Panc1 (cell line): ENCODE measurements around the gene TSSK3. TPM values are rescaled to one million over a fixed set of nuclear protein-coding genes. Genes with fewer than 3 reads are reported as not detected.
A peak's percentile ranks its signal among the peaks of the same experiment; 100 is the strongest.

Experiments used
- ATAC-seq: fragments of 200-7000 bp; cut with Tn5 transposase; 2 replicates; pipeline ENCODE4 v1.9.1; 2020; ENCODE audit warnings: mild to moderate bottlenecking, moderate library complexity
- BruUV-seq: library from RNA; stranded (reverse); fragments of 400-500 nt; replicated peaks from 2 replicates; lab custom pipeline; 2021; lab: Mats Ljungman, UMichigan
- CTCF ChIA-PET: fragments of 300-600 bp; sonication (Branson Sonifier 250); formaldehyde crosslinking; loops from one replicate; lab custom pipeline; 2022; ENCODE audit warnings: antibody characterized with exemption; lab: Charles Lee
- POLR2A ChIA-PET: fragments of 300-600 bp; sonication (Branson Sonifier 250); formaldehyde crosslinking; loops from one replicate; lab custom pipeline; 2022; ENCODE audit warnings: antibody characterized with exemption; lab: Charles Lee
- DNase-seq: peaks from one replicate; pipeline ENCODE4 v3.0.0-alpha.2; 2010; ENCODE audit warnings: low read depth, low spot score
- H3K27ac ChIP-seq: 2 replicates; pipeline ENCODE4 v1.5.1; 2011; ENCODE audit warnings: mild to moderate bottlenecking, low read length, inconsistent platforms
- H3K27me3 ChIP-seq: fragments of 200-500 bp; sonication (Bioruptor generic); 2 replicates; pipeline ENCODE4 v1.6.0; 2014; ENCODE audit warnings: low read length, inconsistent platforms; ENCODE audit not compliant: control insufficient read depth, insufficient read depth
- H3K36me3 ChIP-seq: fragments of 200-500 bp; sonication (Bioruptor generic); 2 replicates; pipeline ENCODE4 v1.5.1; 2014; ENCODE audit warnings: inconsistent platforms, mild to moderate bottlenecking, low read length, moderate library complexity; ENCODE audit not compliant: control insufficient read depth, insufficient read depth
- H3K4me1 ChIP-seq: 2 replicates; pipeline ENCODE4 v1.5.1; 2011; ENCODE audit warnings: inconsistent platforms, mild to moderate bottlenecking, low read length, moderate library complexity; ENCODE audit not compliant: control insufficient read depth, insufficient read depth
- H3K4me3 ChIP-seq, 2 experiments: 2 replicates each; pipeline ENCODE4 v1.5.1; 2011 to 2012; ENCODE audit warnings: low read depth in 2 of 2, low read length in 2 of 2, mild to moderate bottlenecking in 2 of 2, inconsistent platforms in 1 of 2, moderate library complexity in 1 of 2
- H3K9me3 ChIP-seq: fragments of 200-500 bp; sonication (Bioruptor generic); 2 replicates; pipeline ENCODE4 v1.5.1; 2014; ENCODE audit warnings: low read depth, mild to moderate bottlenecking, inconsistent platforms, low read length, moderate library complexity; ENCODE audit not compliant: control insufficient read depth, insufficient read depth
- CTCF ChIP-seq: fragments of 450-650 bp; IDR thresholded peaks from 2 replicates; pipeline ENCODE4 v1.5.1; 2017; ENCODE audit warnings: mild to moderate bottlenecking
- POLR2AphosphoS5 ChIP-seq: IDR thresholded peaks from 2 replicates; pipeline ENCODE4 v1.6.1; 2012; ENCODE audit warnings: mild to moderate bottlenecking, low read depth, low read length, moderate library complexity
- REST ChIP-seq, 2 experiments: IDR thresholded peaks; 2 replicates each; pipeline ENCODE4 v1.6.1; 2011 to 2012; ENCODE audit warnings: low read depth in 2 of 2, control low read depth in 1 of 2, low read length in 1 of 2, mild to moderate bottlenecking in 1 of 2, moderate library complexity in 1 of 2; ENCODE audit not compliant: insufficient read depth in 1 of 2
- SIN3A ChIP-seq: IDR thresholded peaks from 2 replicates; pipeline ENCODE4 v1.6.1; 2012; ENCODE audit warnings: low read depth, mild to moderate bottlenecking, low read length, moderate library complexity, borderline replicate concordance; ENCODE audit not compliant: insufficient read depth
- TCF7L2 ChIP-seq: IDR thresholded peaks from 2 replicates; pipeline ENCODE4 v1.6.1; 2011; ENCODE audit warnings: mild to moderate bottlenecking, low read depth, low read length, inconsistent platforms
- in situ Hi-C: cut with HindIII; loops from 2 replicates; pipeline ENCODE4 v1.10.0; 2016; ENCODE audit warnings: low sequenced_read_pairs, low pct_unique_long_range_greater_than_20kb
- intact Hi-C: fragments of 100-400 bp; cut with micrococcal nuclease; formaldehyde crosslinking; loops from one replicate; pipeline ENCODE4 v1.10.0; 2022; ENCODE audit not compliant: unreplicated experiment
- total RNA-seq: library from RNA; stranded (reverse); gene quantifications from one replicate; pipeline ENCODE4 v1.2.1, GENCODE V29; 2021; ENCODE audit not compliant: unreplicated experiment

Gene TSSK3
- total RNA-seq, 1 experiment from 2014 or later, result 3.6 TPM

DNA sequence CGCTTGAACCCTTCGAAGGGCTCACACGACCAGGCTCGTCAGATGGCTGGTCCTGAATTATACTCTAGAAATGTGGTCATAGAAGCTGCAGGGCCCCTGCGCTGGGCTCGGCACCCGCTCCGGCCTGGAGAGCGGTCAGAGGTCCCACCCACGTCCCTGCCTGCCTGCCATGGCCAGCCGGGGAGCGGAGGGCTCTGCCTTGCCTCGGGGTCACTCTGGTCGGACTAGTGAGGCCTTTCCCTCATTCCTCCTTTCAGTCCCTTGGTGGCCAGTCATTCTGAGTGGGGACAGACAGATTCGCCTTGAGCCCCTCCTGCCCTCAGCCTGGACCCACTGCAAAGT lies 25.8 kb upstream of the TSSK3 start:
- no peak for ATAC-seq
- peak overlapping the region; percentile 62 to 70 for H3K4me3 ChIP-seq
- H3K4me1 ChIP-seq, result peaks cover 46% of the 10 kb centered on the region
- no peaks in the 10 kb centered on the region for H3K9me3 ChIP-seq
- peaks cover 8% of the 10 kb centered on the region for H3K36me3 ChIP-seq
- POLR2A ChIA-PET, result interaction anchor here (0.5 to 1.0 kb wide), 6 partner anchors 10 to 286 kb away, joined by 3 to 15 read pairs (median 4); partner anchors contain the start of gene BSDC1
- no TSS peak for BruUV-seq
- H3K27me3 ChIP-seq, result no peaks in the 10 kb centered on the region
- DNase-seq, result no peak
- in situ Hi-C loops (no loop called here), intact Hi-C loops (no loop called here)
- H3K27ac ChIP-seq, result no peak overlapping the region
- CTCF ChIA-PET, result interaction anchor here (0.8 kb wide), 1 partner anchor 121 kb away, joined by 3 read pairs; no protein-coding TSS in a partner anchor
- no peak for TF ChIP-seq CTCF
- no peak for TF ChIP-seq TCF7L2
- TF ChIP-seq SIN3A, result no peak
- TF ChIP-seq POLR2AphosphoS5, result no peak
- no peak for TF ChIP-seq REST (IDR thresholded peaks at IDR 0.05; ENCODE audit: insufficient read depth in 1 of 2, low read depth in 2 of 2, low read length in 1 of 2)

GRCh38 chr1:32336963-32337675 lies 25.2 kb upstream of the TSSK3 start:
- TF ChIP-seq REST (IDR thresholded peaks at IDR 0.05; ENCODE audit: insufficient read depth in 1 of 2, low read depth in 2 of 2, low read length in 1 of 2) (no peak), POLR2AphosphoS5 (no peak), TCF7L2 (no peak), CTCF (no peak), SIN3A (no peak)
- H3K9me3 ChIP-seq, result no peaks in the 10 kb centered on the region
- in situ Hi-C loops (no loop called here), intact Hi-C loops (no loop called here)
- H3K27me3 ChIP-seq, result no peaks in the 10 kb centered on the region
- ChIA-PET CTCF (interaction anchor here (0.6 to 0.8 kb wide), 4 partner anchors 14 to 811 kb away, joined by 3 to 9 read pairs (median 6); no protein-coding TSS in a partner anchor), POLR2A (interaction anchor here (0.6 to 1.0 kb wide), 2 partner anchors 9 to 187 kb away, joined by 4 to 15 read pairs; no protein-coding TSS in a partner anchor)
- BruUV-seq, result no TSS peak
- H3K4me3 ChIP-seq, result no peak overlapping the region
- DNase-seq (no peak), ATAC-seq (no peak)
- no peak overlapping the region for H3K27ac ChIP-seq
- H3K36me3 ChIP-seq, result peaks cover 8% of the 10 kb centered on the region
- H3K4me1 ChIP-seq, result peaks cover 46% of the 10 kb centered on the region
